Choroid plexus epithelial cell (primary cell): ENCODE data around the gene CDH4.

Experiments used
- DNase-seq: peaks from one replicate; pipeline ENCODE4 v3.0.0-alpha.2; 2010; ENCODE audit warnings: low read depth
- H3K4me3 ChIP-seq: 2 replicates; pipeline ENCODE4 v1.5.1; 2011; ENCODE audit warnings: low read depth, mild to moderate bottlenecking, control low read depth, low read length, moderate library complexity
- TF ChIP-seq, protein P1 (sequence below): conservative IDR thresholded peaks from 2 replicates; pipeline ENCODE4 v1.5.1; 2011; ENCODE audit warnings: low read depth, mild to moderate bottlenecking, control low read depth, inconsistent platforms, low read length, moderate library complexity

The CDH4 gene

DNA sequence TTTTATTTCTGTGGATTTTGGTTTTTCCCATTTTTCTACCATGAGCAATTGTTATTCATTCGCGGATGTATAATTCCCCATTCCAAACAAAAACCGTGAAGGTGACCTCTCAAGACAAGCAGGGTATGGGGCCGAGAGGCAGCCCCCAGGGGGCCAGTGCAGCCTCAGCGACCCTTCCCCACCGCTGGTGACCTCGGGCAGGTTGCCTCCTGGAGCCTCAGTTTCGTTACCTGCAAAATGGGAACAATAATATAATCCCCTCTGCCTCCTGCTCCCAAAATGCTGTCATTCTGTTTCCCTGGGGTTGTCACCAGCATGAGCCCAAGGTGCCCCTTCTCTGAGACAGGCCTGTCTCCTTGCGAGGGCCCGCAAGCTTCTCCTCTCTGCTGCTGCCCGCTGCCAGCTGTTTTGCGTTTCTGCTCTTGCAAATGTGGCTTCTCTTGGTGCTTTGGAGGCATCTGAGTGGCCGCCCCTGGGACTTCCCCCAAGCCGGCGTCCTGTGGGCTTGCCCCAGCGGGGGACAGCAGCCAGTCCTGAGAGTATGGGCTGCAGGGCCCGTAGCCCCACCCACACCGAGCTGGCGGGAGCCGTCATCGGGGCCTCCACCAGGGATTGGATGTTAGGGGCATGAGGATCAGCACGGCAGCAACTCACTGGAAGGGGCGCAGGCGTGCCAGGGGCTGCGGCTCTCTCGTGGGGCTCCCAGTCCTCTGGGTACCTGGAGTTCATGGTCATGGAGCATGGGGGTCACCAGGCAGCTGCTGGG, 651.7 kb downstream of the CDH4 start:
- TF ChIP-seq, protein P1, sequence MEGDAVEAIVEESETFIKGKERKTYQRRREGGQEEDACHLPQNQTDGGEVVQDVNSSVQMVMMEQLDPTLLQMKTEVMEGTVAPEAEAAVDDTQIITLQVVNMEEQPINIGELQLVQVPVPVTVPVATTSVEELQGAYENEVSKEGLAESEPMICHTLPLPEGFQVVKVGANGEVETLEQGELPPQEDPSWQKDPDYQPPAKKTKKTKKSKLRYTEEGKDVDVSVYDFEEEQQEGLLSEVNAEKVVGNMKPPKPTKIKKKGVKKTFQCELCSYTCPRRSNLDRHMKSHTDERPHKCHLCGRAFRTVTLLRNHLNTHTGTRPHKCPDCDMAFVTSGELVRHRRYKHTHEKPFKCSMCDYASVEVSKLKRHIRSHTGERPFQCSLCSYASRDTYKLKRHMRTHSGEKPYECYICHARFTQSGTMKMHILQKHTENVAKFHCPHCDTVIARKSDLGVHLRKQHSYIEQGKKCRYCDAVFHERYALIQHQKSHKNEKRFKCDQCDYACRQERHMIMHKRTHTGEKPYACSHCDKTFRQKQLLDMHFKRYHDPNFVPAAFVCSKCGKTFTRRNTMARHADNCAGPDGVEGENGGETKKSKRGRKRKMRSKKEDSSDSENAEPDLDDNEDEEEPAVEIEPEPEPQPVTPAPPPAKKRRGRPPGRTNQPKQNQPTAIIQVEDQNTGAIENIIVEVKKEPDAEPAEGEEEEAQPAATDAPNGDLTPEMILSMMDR: no peak
- no peak overlapping the region for H3K4me3 ChIP-seq
- DNase-seq: no peak

DNA sequence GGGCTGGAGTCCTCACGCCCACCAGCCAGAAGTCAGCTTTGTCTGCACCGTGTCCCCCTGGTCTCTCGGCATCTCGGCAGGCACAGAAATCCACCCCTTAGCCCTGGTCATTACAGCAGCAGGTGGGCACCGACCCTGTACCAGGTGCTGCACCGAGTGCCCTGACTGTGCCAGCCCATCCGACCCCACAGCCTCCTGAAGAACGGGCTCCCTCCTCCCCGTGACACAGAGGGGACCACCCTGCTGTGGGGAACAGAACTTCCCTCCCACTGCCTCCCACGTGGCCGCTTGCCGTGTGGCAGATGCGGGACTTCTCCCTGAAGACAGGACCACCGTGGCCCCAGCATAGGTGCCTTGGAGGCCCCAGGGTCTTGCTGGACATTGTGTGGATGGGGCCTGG, 652.4 kb downstream of the CDH4 start:
- no peak for DNase-seq
- TF ChIP-seq, protein P1: no peak
- H3K4me3 ChIP-seq: no peak overlapping the region

DNA sequence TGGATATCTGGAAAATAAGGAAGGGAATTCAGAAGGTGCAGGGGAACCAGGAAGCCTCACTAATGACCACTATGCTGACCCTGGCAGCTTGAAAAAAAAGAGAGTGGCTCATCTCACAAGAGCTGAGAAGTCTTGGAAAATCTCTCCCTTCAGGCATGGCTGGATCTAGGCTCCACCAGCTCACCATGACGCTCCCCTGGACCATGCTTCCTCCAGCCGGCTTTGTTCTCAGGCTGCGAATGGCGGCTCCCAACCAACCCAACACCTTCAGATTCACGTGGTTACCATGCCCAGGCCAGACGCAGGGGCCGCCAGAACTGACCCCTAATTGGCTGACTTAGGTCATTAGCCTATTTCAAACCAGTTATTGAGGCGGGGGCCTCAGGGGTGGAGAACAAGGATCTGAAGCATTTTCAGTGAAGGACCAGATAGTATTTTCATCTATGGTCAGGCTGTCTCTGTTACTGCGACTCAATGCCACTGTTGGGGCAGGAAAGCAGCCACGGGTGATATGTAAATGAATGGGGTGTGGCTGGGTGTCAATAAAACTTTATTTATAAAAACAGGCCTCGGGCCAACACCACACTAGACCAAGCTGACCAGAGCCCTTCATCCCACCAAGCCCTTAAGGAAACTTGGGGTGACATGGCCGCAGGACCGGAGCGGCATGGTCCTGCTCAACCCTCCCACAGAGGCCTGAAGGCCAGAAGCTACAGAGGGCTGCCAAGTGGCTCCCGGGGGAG, 653.9 kb downstream of the CDH4 start:
- DNase-seq: no peak
- no peak overlapping the region for H3K4me3 ChIP-seq
- TF ChIP-seq, protein P1: no peak

- DNase-seq: no peak
- no peak overlapping the region for H3K4me3 ChIP-seq
- TF ChIP-seq, protein P1: no peak
These were observed 655.2 kb downstream of the CDH4 start for GRCh38 chr20:61907081-61907891.

DNA sequence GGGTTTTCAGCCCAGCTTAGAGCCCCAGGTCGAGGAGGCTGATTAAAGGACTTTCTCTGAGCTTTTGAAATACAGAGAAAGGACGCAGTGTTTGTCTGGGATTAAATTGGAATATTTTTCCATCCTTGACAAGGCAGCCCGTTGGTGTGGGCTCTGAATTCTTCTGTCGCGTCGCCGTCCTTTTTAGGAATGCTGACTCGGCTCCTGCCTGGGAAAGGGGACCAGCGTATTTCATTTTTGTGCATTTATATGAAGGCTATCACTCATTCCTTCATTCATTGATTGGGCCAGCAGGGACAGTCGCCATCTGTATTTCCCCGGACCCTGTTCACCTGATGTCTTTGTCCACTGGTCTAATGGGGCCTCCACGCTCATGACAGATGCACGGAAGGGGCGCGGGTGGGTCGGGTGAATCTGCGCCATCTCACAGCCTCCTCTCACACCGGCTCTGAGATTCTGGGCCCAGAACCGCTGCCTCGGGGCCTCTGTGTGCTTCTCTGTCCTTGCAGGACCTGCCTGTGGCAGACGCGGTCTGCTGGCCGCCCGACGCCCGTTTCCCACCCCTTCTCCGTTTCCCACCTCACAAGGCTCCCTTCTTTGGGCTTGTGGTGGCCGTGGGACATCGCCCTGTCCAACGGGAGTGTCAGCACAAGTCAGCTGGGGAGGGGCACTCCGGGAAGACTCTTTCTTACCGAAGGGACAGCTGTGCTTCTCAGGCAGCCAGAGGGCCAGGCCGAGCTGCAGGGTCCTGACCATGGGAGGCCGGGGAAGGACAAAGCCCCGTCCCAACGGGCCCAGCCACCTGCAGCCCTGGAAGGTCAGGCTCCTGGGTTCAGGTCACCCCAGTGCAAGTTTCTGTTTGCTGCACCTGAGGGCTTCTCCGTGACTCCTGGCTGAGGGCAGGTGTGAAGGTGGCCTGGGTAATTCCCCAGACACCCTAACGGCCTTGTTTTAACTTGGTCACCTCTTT, 656.3 kb downstream of the CDH4 start:
- DNase-seq: no peak
- TF ChIP-seq, protein P1: no peak

GRCh38 chr20:61909028-61909427, 657.0 kb downstream of the CDH4 start:
- H3K4me3 ChIP-seq: no peak overlapping the region
- TF ChIP-seq, protein P1: no peak
- DNase-seq: no peak

More for the DNA sequence above, 656.3 kb downstream of the CDH4 start:
- H3K4me3 ChIP-seq: no peak overlapping the region
